Liver (tissue), 9 donors: Measurements from ENCODE around the gene RPS28. TPM values are rescaled to one million over a fixed set of nuclear protein-coding genes. Genes with fewer than 3 reads are reported as not detected.

ENCODE experiments used
- DNase-seq: peaks from one replicate; pipeline ENCODE4 v3.0.0-alpha.2; 2017; ENCODE audit warnings: low spot score
- H3K27ac ChIP-seq, 2 donors: one replicate each; pipeline ENCODE4 v1.7.0; 2013; ENCODE audit warnings: inconsistent platforms in 2 of 2, low read length in 2 of 2, control low read depth in 1 of 2, low read depth in 1 of 2, mild to moderate bottlenecking in 1 of 2
- H3K27me3 ChIP-seq, 4 donors: one replicate each; pipeline versions ENCODE4 v1.6.1 to v1.7.0; 2013; ENCODE audit warnings: low read length in 3 of 4, inconsistent platforms in 1 of 4, mild to moderate bottlenecking in 1 of 4, moderate library complexity in 1 of 4; ENCODE audit not compliant: control insufficient read depth in 4 of 4, insufficient read depth in 4 of 4
- H3K36me3 ChIP-seq, 4 donors: one replicate each; pipeline versions ENCODE4 v1.6.1 to v1.7.0; 2013; ENCODE audit warnings: low read length in 3 of 4, mild to moderate bottlenecking in 3 of 4, low read depth in 1 of 4, moderate library complexity in 1 of 4; ENCODE audit not compliant: control insufficient read depth in 4 of 4, insufficient read depth in 3 of 4
- H3K4me1 ChIP-seq, 4 donors: one replicate each; pipeline versions ENCODE4 v1.6.1 to v1.7.0; 2013; ENCODE audit warnings: low read length in 3 of 4, mild to moderate bottlenecking in 3 of 4, moderate library complexity in 1 of 4; ENCODE audit not compliant: control insufficient read depth in 4 of 4, insufficient read depth in 4 of 4
- H3K4me3 ChIP-seq, 3 donors: one replicate each; pipeline versions ENCODE4 v1.6.1 to v1.7.0; 2013; ENCODE audit warnings: low read length in 3 of 3, control low read depth in 1 of 3, low read depth in 1 of 3, mild to moderate bottlenecking in 1 of 3
- H3K9ac ChIP-seq, 2 donors: one replicate each; pipeline ENCODE4 v1.7.0; 2013; ENCODE audit warnings: low read length in 2 of 2, mild to moderate bottlenecking in 2 of 2, moderate library complexity in 2 of 2, control low read depth in 1 of 2, low read depth in 1 of 2
- H3K9me3 ChIP-seq, 4 donors: one replicate each; pipeline versions ENCODE4 v1.6.1 to v1.7.0; 2013; ENCODE audit warnings: low read length in 3 of 4; ENCODE audit not compliant: control insufficient read depth in 4 of 4
- ATF3 ChIP-seq: IDR thresholded peaks from 2 replicates; pipeline ENCODE4 v1.6.1; 2016; ENCODE audit warnings: antibody characterized with exemption
- EGR1 ChIP-seq, 2 donors: IDR thresholded peaks; 2 replicates each; pipeline ENCODE4 v1.6.1; 2016 to 2018; ENCODE audit warnings: antibody characterized with exemption in 2 of 2, low read depth in 2 of 2
- FOXA1 ChIP-seq: IDR thresholded peaks from 2 replicates; pipeline ENCODE4 v1.6.1; 2016; ENCODE audit warnings: antibody characterized with exemption
- FOXA2 ChIP-seq: IDR thresholded peaks from 2 replicates; pipeline ENCODE4 v1.6.1; 2016; ENCODE audit warnings: antibody characterized with exemption
- GABPA ChIP-seq, 2 donors: IDR thresholded peaks in 1 of 2; conservative IDR thresholded peaks in 1 of 2; 2 replicates each; pipeline ENCODE4 v1.6.1; 2016; ENCODE audit warnings: antibody characterized with exemption in 2 of 2, mild to moderate bottlenecking in 1 of 2, moderate library complexity in 1 of 2
- HNF4A ChIP-seq, 2 donors: conservative IDR thresholded peaks; 2 replicates each; pipeline ENCODE4 v1.6.1; 2016; ENCODE audit warnings: antibody characterized with exemption in 2 of 2, mild to moderate bottlenecking in 2 of 2
- HNF4G ChIP-seq: IDR thresholded peaks from 2 replicates; pipeline ENCODE4 v1.6.1; 2016; ENCODE audit warnings: antibody characterized with exemption
- JUND ChIP-seq, 2 donors: IDR thresholded peaks; 2 replicates each; pipeline ENCODE4 v1.6.1; 2016; ENCODE audit warnings: antibody characterized with exemption in 2 of 2
- MAX ChIP-seq: IDR thresholded peaks from 2 replicates; pipeline ENCODE4 v1.6.1; 2016; ENCODE audit warnings: antibody characterized with exemption
- NR2F2 ChIP-seq: IDR thresholded peaks from 2 replicates; pipeline ENCODE4 v1.6.1; 2016; ENCODE audit warnings: antibody characterized with exemption
- RAD21 ChIP-seq, 2 donors: IDR thresholded peaks; 2 replicates each; pipeline ENCODE4 v1.6.1; 2016; ENCODE audit warnings: antibody characterized with exemption in 2 of 2, mild to moderate bottlenecking in 2 of 2
- RXRA ChIP-seq, 2 donors: IDR thresholded peaks; 2 replicates each; pipeline ENCODE4 v1.6.1; 2017 to 2018; ENCODE audit warnings: antibody characterized with exemption in 2 of 2, mild to moderate bottlenecking in 1 of 2
- SP1 ChIP-seq: IDR thresholded peaks from 2 replicates; pipeline ENCODE4 v1.6.1; 2018; ENCODE audit warnings: antibody characterized with exemption, mild to moderate bottlenecking
- TAF1 ChIP-seq: conservative IDR thresholded peaks from 2 replicates; pipeline ENCODE4 v1.6.1; 2016; ENCODE audit warnings: antibody characterized with exemption, mild to moderate bottlenecking
- YY1 ChIP-seq: IDR thresholded peaks from 2 replicates; pipeline ENCODE4 v1.6.1; 2016; ENCODE audit warnings: antibody characterized with exemption, mild to moderate bottlenecking
- ZBTB33 ChIP-seq: IDR thresholded peaks from 2 replicates; pipeline ENCODE4 v1.6.1; 2016; ENCODE audit warnings: antibody characterized with exemption
- WGBS: extraction: QIAGEN DNeasy Blood & Tissue Kit; methylation state at CpG from one replicate; pipeline ENCODE4 v1.1.7; 2013; 5-methylcytosine and 5-hydroxymethylcytosine counted together
- polyA plus RNA-seq, 2 donors: library from polyadenylated mRNA; stranded (reverse) in 1 of 2; unstranded in 1 of 2; fragments of 200-250 nt in 1 of 2; fragments of >200 nt in 1 of 2; fragmentation: Nextera tagmentation in 1 of 2; extraction: Ambion mirVana in 1 of 2; gene quantifications; one replicate each; pipeline versions ENCODE4 v1.2.1 to v1.2.3, GENCODE V29; 2013 to 2015
- total RNA-seq, 2 donors: library from RNA; depleted of rRNA; stranded (reverse); fragments of >200 nt; gene quantifications; one replicate each; pipeline ENCODE4 v1.2.3, GENCODE V29; 2014
- TF ChIP-seq, protein P1 (sequence below): IDR thresholded peaks from 2 replicates; pipeline ENCODE4 v1.6.1; 2016; ENCODE audit warnings: antibody characterized with exemption, mild to moderate bottlenecking
- TF ChIP-seq, protein P2 (sequence below): fragments of 150-350 bp; IDR thresholded peaks from 2 replicates; pipeline ENCODE4 v1.5.1; 2017; ENCODE audit warnings: improper control_type of control experiment, low read depth, low read length; ENCODE audit not compliant: missing input control
- donor health status: healthy.
- donor health status: healthy.
- donor health status: healthy.
- donor health status: healthy.
- donor health status: healthy.

The RPS28 gene
- total and polyA plus RNA-seq, 4 donors, result 74.7 to 467 (median 265) TPM

GRCh38 chr19:8325454-8325853 lies 4.2 kb downstream of the RPS28 start (continued):
- TF ChIP-seq HNF4A (conservative IDR thresholded peaks at IDR 0.05) (no peak), RXRA (IDR thresholded peaks at IDR 0.05) (no peak), ZBTB33 (no peak), RAD21 (IDR thresholded peaks at IDR 0.05) (no peak), SP1 (no peak), FOXA2 (no peak), HNF4G (no peak), JUND (IDR thresholded peaks at IDR 0.05) (no peak), NR2F2 (no peak)

- WGBS, result 77% methylated on average over 3 of the region's 3 CpGs
- Histone ChIP-seq H3K4me1 (peaks cover 0 to 13% (median 6%) of the 10 kb centered on the region in 4 donors), H3K4me3 (no peak overlapping the region), H3K36me3 (no peaks in the 10 kb centered on the region), H3K9ac (no peak overlapping the region), H3K9me3 (no peaks in the 10 kb centered on the region), H3K27ac (no peak overlapping the region), H3K27me3 (peaks cover 0 to 3% (median 0%) of the 10 kb centered on the region in 4 donors)
- DNase-seq, result no peak
- no peak for TF ChIP-seq RXRA (IDR thresholded peaks at IDR 0.05)
- no peak for TF ChIP-seq HNF4G
- no peak for TF ChIP-seq MAX
These were observed 8.7 kb downstream of the RPS28 start for GRCh38 chr19:8329996-8330395.

DNA sequence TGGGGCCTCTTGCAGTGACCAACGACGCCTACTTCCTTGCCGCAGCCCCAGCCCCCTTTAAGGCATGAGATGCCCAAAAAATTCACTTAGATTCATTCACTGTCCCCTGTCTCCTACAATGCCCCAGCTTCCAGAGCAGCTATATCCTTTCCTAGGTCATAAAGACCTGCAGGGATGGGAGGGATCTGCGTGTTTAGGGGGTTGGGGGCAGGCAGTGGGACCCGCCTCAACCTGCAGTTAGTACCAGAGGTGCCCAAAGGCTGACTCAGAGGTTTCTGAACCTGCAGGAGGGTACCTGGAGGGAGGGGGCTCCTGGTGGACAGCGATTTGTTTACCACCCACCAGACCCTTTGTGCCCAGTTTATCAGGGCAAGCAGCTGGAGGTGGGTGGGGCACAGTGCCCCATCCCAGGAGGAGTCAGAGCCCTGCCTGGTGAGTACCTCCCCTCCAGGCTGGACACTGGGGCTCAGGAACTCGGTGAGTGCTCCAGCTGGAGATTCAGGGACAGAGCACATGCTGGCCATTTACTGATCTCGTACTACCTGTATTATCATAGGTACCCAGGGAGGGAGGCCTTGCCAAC lies 10.1 kb downstream of the RPS28 start:
- peaks cover 3 to 17% (median 9%) of the 10 kb centered on the region in 4 donors for H3K4me1 ChIP-seq
- no peak overlapping the region for H3K27ac ChIP-seq
- H3K9ac ChIP-seq, result no peak overlapping the region
- no peaks in the 10 kb centered on the region for H3K36me3 ChIP-seq
- DNase-seq, result no peak
- peaks cover 0 to 4% (median 1%) of the 10 kb centered on the region in 4 donors for H3K27me3 ChIP-seq
- WGBS, result 87% methylated on average over 8 of the region's 8 CpGs
- TF ChIP-seq HNF4A (conservative IDR thresholded peaks at IDR 0.05), result no peak
- TF ChIP-seq EGR1 (IDR thresholded peaks at IDR 0.05; ENCODE audit: low read depth in 2 of 2), result no peak
- no peak for TF ChIP-seq RAD21 (IDR thresholded peaks at IDR 0.05)
- no peak for TF ChIP-seq TAF1
- no peak for TF ChIP-seq HNF4G
- TF ChIP-seq, protein P1, sequence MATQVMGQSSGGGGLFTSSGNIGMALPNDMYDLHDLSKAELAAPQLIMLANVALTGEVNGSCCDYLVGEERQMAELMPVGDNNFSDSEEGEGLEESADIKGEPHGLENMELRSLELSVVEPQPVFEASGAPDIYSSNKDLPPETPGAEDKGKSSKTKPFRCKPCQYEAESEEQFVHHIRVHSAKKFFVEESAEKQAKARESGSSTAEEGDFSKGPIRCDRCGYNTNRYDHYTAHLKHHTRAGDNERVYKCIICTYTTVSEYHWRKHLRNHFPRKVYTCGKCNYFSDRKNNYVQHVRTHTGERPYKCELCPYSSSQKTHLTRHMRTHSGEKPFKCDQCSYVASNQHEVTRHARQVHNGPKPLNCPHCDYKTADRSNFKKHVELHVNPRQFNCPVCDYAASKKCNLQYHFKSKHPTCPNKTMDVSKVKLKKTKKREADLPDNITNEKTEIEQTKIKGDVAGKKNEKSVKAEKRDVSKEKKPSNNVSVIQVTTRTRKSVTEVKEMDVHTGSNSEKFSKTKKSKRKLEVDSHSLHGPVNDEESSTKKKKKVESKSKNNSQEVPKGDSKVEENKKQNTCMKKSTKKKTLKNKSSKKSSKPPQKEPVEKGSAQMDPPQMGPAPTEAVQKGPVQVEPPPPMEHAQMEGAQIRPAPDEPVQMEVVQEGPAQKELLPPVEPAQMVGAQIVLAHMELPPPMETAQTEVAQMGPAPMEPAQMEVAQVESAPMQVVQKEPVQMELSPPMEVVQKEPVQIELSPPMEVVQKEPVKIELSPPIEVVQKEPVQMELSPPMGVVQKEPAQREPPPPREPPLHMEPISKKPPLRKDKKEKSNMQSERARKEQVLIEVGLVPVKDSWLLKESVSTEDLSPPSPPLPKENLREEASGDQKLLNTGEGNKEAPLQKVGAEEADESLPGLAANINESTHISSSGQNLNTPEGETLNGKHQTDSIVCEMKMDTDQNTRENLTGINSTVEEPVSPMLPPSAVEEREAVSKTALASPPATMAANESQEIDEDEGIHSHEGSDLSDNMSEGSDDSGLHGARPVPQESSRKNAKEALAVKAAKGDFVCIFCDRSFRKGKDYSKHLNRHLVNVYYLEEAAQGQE, result no peak
- TF ChIP-seq FOXA2, result no peak
- no peak for TF ChIP-seq MAX
- TF ChIP-seq JUND (IDR thresholded peaks at IDR 0.05), result no peak
- TF ChIP-seq, protein P2, sequence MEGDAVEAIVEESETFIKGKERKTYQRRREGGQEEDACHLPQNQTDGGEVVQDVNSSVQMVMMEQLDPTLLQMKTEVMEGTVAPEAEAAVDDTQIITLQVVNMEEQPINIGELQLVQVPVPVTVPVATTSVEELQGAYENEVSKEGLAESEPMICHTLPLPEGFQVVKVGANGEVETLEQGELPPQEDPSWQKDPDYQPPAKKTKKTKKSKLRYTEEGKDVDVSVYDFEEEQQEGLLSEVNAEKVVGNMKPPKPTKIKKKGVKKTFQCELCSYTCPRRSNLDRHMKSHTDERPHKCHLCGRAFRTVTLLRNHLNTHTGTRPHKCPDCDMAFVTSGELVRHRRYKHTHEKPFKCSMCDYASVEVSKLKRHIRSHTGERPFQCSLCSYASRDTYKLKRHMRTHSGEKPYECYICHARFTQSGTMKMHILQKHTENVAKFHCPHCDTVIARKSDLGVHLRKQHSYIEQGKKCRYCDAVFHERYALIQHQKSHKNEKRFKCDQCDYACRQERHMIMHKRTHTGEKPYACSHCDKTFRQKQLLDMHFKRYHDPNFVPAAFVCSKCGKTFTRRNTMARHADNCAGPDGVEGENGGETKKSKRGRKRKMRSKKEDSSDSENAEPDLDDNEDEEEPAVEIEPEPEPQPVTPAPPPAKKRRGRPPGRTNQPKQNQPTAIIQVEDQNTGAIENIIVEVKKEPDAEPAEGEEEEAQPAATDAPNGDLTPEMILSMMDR, result no peak
- TF ChIP-seq YY1, result no peak
- TF ChIP-seq NR2F2, result no peak
- TF ChIP-seq ZBTB33, result no peak
- no peak for TF ChIP-seq GABPA (IDR thresholded peaks at IDR 0.05 in 1 of 2, conservative IDR thresholded peaks at IDR 0.05 in 1 of 2)
- TF ChIP-seq RXRA (IDR thresholded peaks at IDR 0.05), result no peak
- TF ChIP-seq SP1, result no peak
- TF ChIP-seq FOXA1, result no peak
- TF ChIP-seq ATF3, result no peak
- no peaks in the 10 kb centered on the region for H3K9me3 ChIP-seq
- H3K4me3 ChIP-seq, result no peak overlapping the region
